ENCODE measurements around the gene GPR52.

DNA sequence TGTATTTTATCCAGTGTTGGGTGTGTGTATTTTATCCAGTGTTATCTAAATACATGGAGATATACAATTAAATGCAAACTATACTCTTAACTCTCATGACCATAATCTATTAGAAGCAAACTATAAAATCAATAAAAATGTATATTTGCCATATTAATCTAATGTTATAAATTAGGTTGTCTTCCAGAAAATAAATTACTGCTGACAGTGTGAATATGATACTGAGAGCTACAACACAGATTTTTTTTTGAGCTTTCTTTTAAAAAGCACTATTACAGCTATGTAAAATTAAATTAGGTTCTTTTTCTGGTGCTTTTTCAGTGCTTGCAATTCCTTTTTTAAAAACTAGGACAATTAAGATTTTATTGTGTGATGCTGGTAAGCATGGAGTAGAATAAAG, 19.0 kb upstream of the GPR52 start:
- no peak for TF ChIP-seq POLR2A (IDR thresholded peaks at IDR 0.05)
- TF ChIP-seq, protein P1, sequence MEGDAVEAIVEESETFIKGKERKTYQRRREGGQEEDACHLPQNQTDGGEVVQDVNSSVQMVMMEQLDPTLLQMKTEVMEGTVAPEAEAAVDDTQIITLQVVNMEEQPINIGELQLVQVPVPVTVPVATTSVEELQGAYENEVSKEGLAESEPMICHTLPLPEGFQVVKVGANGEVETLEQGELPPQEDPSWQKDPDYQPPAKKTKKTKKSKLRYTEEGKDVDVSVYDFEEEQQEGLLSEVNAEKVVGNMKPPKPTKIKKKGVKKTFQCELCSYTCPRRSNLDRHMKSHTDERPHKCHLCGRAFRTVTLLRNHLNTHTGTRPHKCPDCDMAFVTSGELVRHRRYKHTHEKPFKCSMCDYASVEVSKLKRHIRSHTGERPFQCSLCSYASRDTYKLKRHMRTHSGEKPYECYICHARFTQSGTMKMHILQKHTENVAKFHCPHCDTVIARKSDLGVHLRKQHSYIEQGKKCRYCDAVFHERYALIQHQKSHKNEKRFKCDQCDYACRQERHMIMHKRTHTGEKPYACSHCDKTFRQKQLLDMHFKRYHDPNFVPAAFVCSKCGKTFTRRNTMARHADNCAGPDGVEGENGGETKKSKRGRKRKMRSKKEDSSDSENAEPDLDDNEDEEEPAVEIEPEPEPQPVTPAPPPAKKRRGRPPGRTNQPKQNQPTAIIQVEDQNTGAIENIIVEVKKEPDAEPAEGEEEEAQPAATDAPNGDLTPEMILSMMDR (IDR thresholded peaks at IDR 0.05), result no peak
